B cell (primary cell): ENCODE data around the gene ESRP2. TPM values are rescaled to one million over a fixed set of nuclear protein-coding genes. Genes with fewer than 3 reads are reported as not detected.
A peak's percentile ranks its signal among the peaks of the same experiment; 100 is the strongest.

ENCODE experiments used
- ATAC-seq: fragments of 200-7000 bp; cut with Tn5 transposase; one replicate; pipeline ENCODE4 v1.10.0; 2021; ENCODE audit warnings: low read depth, mild to moderate bottlenecking, moderate number of reproducible peaks, moderate library complexity
- CTCF ChIA-PET: fragments of 350-600 bp; sonication (Branson Sonifier 250); formaldehyde crosslinking; loops from one replicate; lab custom pipeline; 2021; ENCODE audit warnings: antibody characterized with exemption, inconsistent platforms; lab: Charles Lee
- POLR2A ChIA-PET: fragments of 350-600 bp; sonication (Branson Sonifier 250); formaldehyde crosslinking; loops from one replicate; lab custom pipeline; 2021; ENCODE audit warnings: antibody characterized with exemption; lab: Charles Lee
- DNase-seq: peaks from one replicate; pipeline ENCODE4 v3.0.0; 2013
- H2AFZ ChIP-seq: 2 replicates; pipeline ENCODE4 v1.6.1; 2012; ENCODE audit warnings: mild to moderate bottlenecking, low read depth, low read length; ENCODE audit not compliant: insufficient read depth, poor library complexity, severe bottlenecking
- H3K27ac ChIP-seq, 2 donors: 1 replicate in 1 of 2; 2 replicates in 1 of 2; pipeline ENCODE4 v1.5.1; 2012 to 2013; ENCODE audit warnings: low read length in 2 of 2, mild to moderate bottlenecking in 2 of 2, moderate library complexity in 1 of 2
- H3K27me3 ChIP-seq, 4 experiments: fragments of 200-600 bp in 1 of 4; sonication (generic) in 1 of 4; replicated peaks in 1 of 4; 1 replicate in 2 of 4; 2 replicates in 2 of 4; pipeline versions ENCODE4 v1.6.1 to v1.7.0; 2013 to 2016; ENCODE audit warnings: low read length in 3 of 4, mild to moderate bottlenecking in 2 of 4, mixed read lengths in 1 of 4, moderate library complexity in 1 of 4; ENCODE audit not compliant: insufficient read depth in 4 of 4, control insufficient read depth in 3 of 4; ENCODE audit errors: control extremely low read depth in 1 of 4
- H3K36me3 ChIP-seq, 2 experiments: replicated peaks in 1 of 2; 1 replicate in 1 of 2; 2 replicates in 1 of 2; pipeline versions ENCODE4 v1.6.1 to v1.7.1; 2013; ENCODE audit warnings: low read length in 1 of 2; ENCODE audit not compliant: insufficient read depth in 2 of 2, control insufficient read depth in 1 of 2; ENCODE audit errors: control extremely low read depth in 1 of 2, extremely low read depth in 1 of 2
- H3K4me1 ChIP-seq, 2 donors: fragments of 200-600 bp in 1 of 2; sonication (generic) in 1 of 2; 1 replicate in 1 of 2; 2 replicates in 1 of 2; pipeline versions ENCODE4 v1.5.1 to v1.6.1; 2013 to 2017; ENCODE audit warnings: low read length in 2 of 2; ENCODE audit not compliant: control insufficient read depth in 2 of 2, insufficient read depth in 2 of 2
- H3K4me2 ChIP-seq: replicated peaks from 2 replicates; pipeline ENCODE3; 2012; ENCODE audit warnings: mild to moderate bottlenecking, low read depth, low read length; ENCODE audit not compliant: poor library complexity, severe bottlenecking
- H3K4me3 ChIP-seq, 5 experiments: fragments of 200-600 bp in 1 of 5; sonication (generic) in 1 of 5; 1 replicate in 3 of 5; 2 replicates in 2 of 5; pipeline versions ENCODE4 v1.5.1 to v1.7.0; 2011 to 2016; ENCODE audit warnings: low read length in 4 of 5, mild to moderate bottlenecking in 4 of 5, low read depth in 2 of 5, control low read depth in 1 of 5, moderate library complexity in 1 of 5; ENCODE audit not compliant: insufficient read depth in 1 of 5; ENCODE audit errors: control extremely low read depth in 1 of 5, extremely low read depth in 1 of 5
- H3K79me2 ChIP-seq: fragments of 200-600 bp; sonication (generic); one replicate; pipeline ENCODE4 v1.6.0; 2016; ENCODE audit warnings: low read length; ENCODE audit not compliant: control insufficient read depth, insufficient read depth
- H3K9ac ChIP-seq: fragments of 200-600 bp; sonication (generic); 2 replicates; pipeline ENCODE4 v1.6.1; 2017; ENCODE audit warnings: mild to moderate bottlenecking, low read length, moderate library complexity
- H3K9me3 ChIP-seq, 3 donors: one replicate each; pipeline versions ENCODE4 v1.6.1 to v1.7.1; 2013; ENCODE audit warnings: low read length in 2 of 3; ENCODE audit not compliant: control insufficient read depth in 2 of 3, insufficient read depth in 1 of 3; ENCODE audit errors: control extremely low read depth in 1 of 3
- H4K20me1 ChIP-seq: 2 replicates; pipeline ENCODE4 v1.6.0; 2012; ENCODE audit warnings: mild to moderate bottlenecking, low read length; ENCODE audit not compliant: insufficient read depth, control insufficient read depth, poor library complexity, severe bottlenecking
- H3K27ac Mint-ChIP-seq: one replicate; pipeline ENCODE4 v1.8.0; 2021; ENCODE audit warnings: mixed read lengths
- H3K27me3 Mint-ChIP-seq: one replicate; pipeline ENCODE4 v1.8.0; 2021; ENCODE audit warnings: mixed read lengths
- H3K4me1 Mint-ChIP-seq: one replicate; pipeline ENCODE4 v1.8.0; 2021; ENCODE audit warnings: mixed read lengths
- H3K4me3 Mint-ChIP-seq: one replicate; pipeline ENCODE4 v1.8.0; 2021; ENCODE audit warnings: mixed read lengths
- H3K9me3 Mint-ChIP-seq: one replicate; pipeline ENCODE4 v1.8.0; 2022; ENCODE audit warnings: mixed read lengths; ENCODE audit not compliant: insufficient read depth
- CTCF ChIP-seq: fragments of 200-600 bp; IDR thresholded peaks from one replicate; pipeline ENCODE4 v1.8.0; 2022; ENCODE audit warnings: antibody characterized with exemption, mild to moderate bottlenecking
- EZH2 ChIP-seq: IDR thresholded peaks from 2 replicates; pipeline ENCODE4 v1.6.1; 2012; ENCODE audit warnings: borderline replicate concordance, low read depth, mild to moderate bottlenecking, moderate library complexity, low read length; ENCODE audit not compliant: insufficient read depth, poor library complexity, severe bottlenecking
- WGBS: methylation state at CpG from one replicate; pipeline ENCODE4 v1.1.5; 2013; ENCODE audit warnings: missing lambda C conversion rate; ENCODE audit not compliant: insufficient coverage; 5-methylcytosine and 5-hydroxymethylcytosine counted together
- intact Hi-C: fragments of 100-400 bp; cut with micrococcal nuclease; formaldehyde crosslinking; loops from one replicate; pipeline ENCODE4 v1.10.0; 2022
- polyA plus RNA-seq: library from polyadenylated mRNA; depleted of rRNA; stranded (reverse); fragments of >200 nt; gene quantifications from 2 replicates; pipeline ENCODE4 v1.2.3, GENCODE V29; 2012
- total RNA-seq, 2 donors: library from RNA; stranded (reverse); fragments of 120-200 nt in 1 of 2; gene quantifications; 1 replicate in 1 of 2; 2 replicates in 1 of 2; pipeline versions ENCODE4 v1.2.3 to v1.2.4, GENCODE V29; 2013 to 2022

The ESRP2 gene
- total and polyA plus RNA-seq, 2 donors (not counting 1 experiment from before 2014, with no cell fraction given), result 0.09 TPM; not detected in 1

GRCh38 chr16:68259007-68259825 lies 23.3 kb upstream of the ESRP2 start:
- peaks cover 0 to 4% (median 0%) of the 10 kb centered on the region in 3 donors for H3K9me3 ChIP-seq
- H4K20me1 ChIP-seq, result peaks cover 7% of the 10 kb centered on the region
- Mint-ChIP-seq H3K4me1 (peaks cover 39% of the 10 kb centered on the region), H3K4me3 (no peak overlapping the region), H3K27ac (peak overlapping the region; percentile 90), H3K27me3 (no peaks in the 10 kb centered on the region), H3K9me3 (no peaks in the 10 kb centered on the region)
- ChIA-PET CTCF (interaction anchor here (0.7 to 15.1 kb wide), 9 partner anchors 9 to 187 kb away, joined by 3 to 554 read pairs (median 32); partner anchors contain the start of genes PLA2G15, PRMT7 and SLC7A6OS), POLR2A (no interaction called here)
- no peak overlapping the region for H3K27ac ChIP-seq
- intact Hi-C loops, result no loop called here
- peaks cover 0 to 27% of the 10 kb centered on the region in 2 experiments for H3K36me3 ChIP-seq
- H3K79me2 ChIP-seq, result peaks cover 45% of the 10 kb centered on the region
- DNase-seq (no peak), ATAC-seq (no peak)
- no peak overlapping the region for H3K9ac ChIP-seq
- no peaks in the 10 kb centered on the region for H3K27me3 ChIP-seq
- WGBS, result 89% methylated on average over 26 of the region's 27 CpGs
- H2AFZ ChIP-seq, result no peak overlapping the region
- H3K4me2 ChIP-seq, result no peak overlapping the region
- no peak for TF ChIP-seq EZH2
- no peak for TF ChIP-seq CTCF
- no peak overlapping the region for H3K4me3 ChIP-seq
- H3K4me1 ChIP-seq, result peaks cover 26 to 46% of the 10 kb centered on the region in 2 donors
